Caco-2 (cell line): Measurements from ENCODE around the gene NCLN. TPM values are rescaled to one million over a fixed set of nuclear protein-coding genes. Genes with fewer than 3 reads are reported as not detected.

Experiments
- BruUV-seq: library from RNA; stranded (reverse); fragments of 400-500 nt; replicated peaks from 2 replicates; lab custom pipeline; 2021; lab: Mats Ljungman, UMichigan
- CTCF ChIA-PET: fragments of 300-600 bp; sonication (Branson Sonifier 250); formaldehyde crosslinking; loops from one replicate; lab custom pipeline; 2022; ENCODE audit warnings: antibody characterized with exemption; lab: Charles Lee
- POLR2A ChIA-PET: fragments of 300-600 bp; sonication (Branson Sonifier 250); formaldehyde crosslinking; loops from one replicate; lab custom pipeline; 2022; ENCODE audit warnings: antibody characterized with exemption; lab: Charles Lee
- DNase-seq, 2 experiments: peaks; one replicate each; pipeline versions ENCODE4 v3.0.0 to v3.0.0-alpha.2; 2020 to 2022
- H3K27me3 ChIP-seq: replicated peaks from 2 replicates; pipeline ENCODE4 v1.6.0; 2011; ENCODE audit warnings: low read length; ENCODE audit not compliant: control insufficient read depth, insufficient read depth
- H3K36me3 ChIP-seq: 2 replicates; pipeline ENCODE4 v1.5.1; 2011; ENCODE audit warnings: low read length; ENCODE audit not compliant: control insufficient read depth, insufficient read depth
- H3K4me1 ChIP-seq: fragments of 250-450 bp; sonication (Bioruptor Pico); 2 replicates; pipeline ENCODE4 v1.5.1; 2020; ENCODE audit warnings: mild to moderate bottlenecking
- H3K4me3 ChIP-seq: 2 replicates; pipeline ENCODE4 v1.5.1; 2011; ENCODE audit warnings: low read depth, mild to moderate bottlenecking, control low read depth, low read length
- H3K9me3 ChIP-seq: fragments of 250-450 bp; sonication (Bioruptor Pico); 2 replicates; pipeline ENCODE4 v1.5.1; 2020; ENCODE audit warnings: mild to moderate bottlenecking, moderate library complexity
- H3K27ac Mint-ChIP-seq: one replicate; pipeline ENCODE4 v1.8.0; 2022; ENCODE audit warnings: mixed read lengths; ENCODE audit not compliant: unreplicated experiment
- H3K27me3 Mint-ChIP-seq: one replicate; pipeline ENCODE4 v1.8.0; 2022; ENCODE audit warnings: mixed read lengths; ENCODE audit not compliant: insufficient read depth, unreplicated experiment
- H3K36me3 Mint-ChIP-seq: one replicate; pipeline ENCODE4 v1.8.0; 2022; ENCODE audit warnings: mild to moderate bottlenecking, mixed read lengths; ENCODE audit not compliant: insufficient read depth, unreplicated experiment
- H3K4me1 Mint-ChIP-seq: one replicate; pipeline ENCODE4 v1.8.0; 2022; ENCODE audit warnings: low read depth, mixed read lengths; ENCODE audit not compliant: unreplicated experiment
- H3K4me3 Mint-ChIP-seq: one replicate; pipeline ENCODE4 v1.8.0; 2022; ENCODE audit warnings: mild to moderate bottlenecking, moderate library complexity, mixed read lengths; ENCODE audit not compliant: unreplicated experiment
- H3K9me3 Mint-ChIP-seq: one replicate; pipeline ENCODE4 v1.8.0; 2022; ENCODE audit warnings: mixed read lengths; ENCODE audit not compliant: unreplicated experiment
- CTCF ChIP-seq, 2 experiments: fragments of 200-600 bp in 1 of 2; IDR thresholded peaks; 1 replicate in 1 of 2; 2 replicates in 1 of 2; pipeline versions ENCODE4 v1.5.1 to v1.8.0; 2011 to 2022; ENCODE audit warnings: antibody characterized with exemption in 1 of 2, control low read depth in 1 of 2, inconsistent platforms in 1 of 2, low read depth in 1 of 2, low read length in 1 of 2, mild to moderate bottlenecking in 1 of 2, moderate library complexity in 1 of 2; ENCODE audit not compliant: insufficient read depth in 1 of 2, severe bottlenecking in 1 of 2, unreplicated experiment in 1 of 2
- intact Hi-C: fragments of 100-400 bp; cut with micrococcal nuclease; formaldehyde crosslinking; loops from one replicate; pipeline ENCODE4 v1.10.0; 2022; ENCODE audit not compliant: unreplicated experiment
- total RNA-seq: library from RNA; stranded (reverse); gene quantifications from 2 replicates; pipeline ENCODE4 v1.2.3, GENCODE V29; 2022

Gene NCLN
- total RNA-seq, 1 experiment from 2014 or later = 87.3 TPM

GRCh38 chr19:3227054-3227626, 41.4 kb downstream of the NCLN start:
- no peak overlapping the region for H3K4me3 Mint-ChIP-seq
- H3K9me3 Mint-ChIP-seq = no peaks in the 10 kb centered on the region
- no peak for TF ChIP-seq CTCF (IDR thresholded peaks at IDR 0.05; ENCODE audit: insufficient read depth in 1 of 2, low read depth in 1 of 2, low read length in 1 of 2, severe bottlenecking in 1 of 2, unreplicated experiment in 1 of 2)
- Histone ChIP-seq H3K36me3 (no peaks in the 10 kb centered on the region), H3K9me3 (no peaks in the 10 kb centered on the region), H3K27me3 (no peaks in the 10 kb centered on the region), H3K4me3 (no peak overlapping the region), H3K4me1 (no peaks in the 10 kb centered on the region)
- no peak overlapping the region for H3K27ac Mint-ChIP-seq
- DNase-seq = no peak
- intact Hi-C loops = no loop called here
- ChIA-PET CTCF (no interaction called here), POLR2A (no interaction called here)
- H3K4me1 Mint-ChIP-seq = no peaks in the 10 kb centered on the region
- H3K36me3 Mint-ChIP-seq = no peaks in the 10 kb centered on the region
- peaks cover 20% of the 10 kb centered on the region for H3K27me3 Mint-ChIP-seq
- BruUV-seq = no TSS peak

- no peaks in the 10 kb centered on the region for H3K9me3 Mint-ChIP-seq
- intact Hi-C loops = no loop called here
- H3K4me1 Mint-ChIP-seq = peaks cover 7% of the 10 kb centered on the region
- no peak overlapping the region for H3K27ac Mint-ChIP-seq
- CTCF ChIA-PET = interaction anchor here (0.5 kb wide), 1 partner anchor 278 kb away, joined by 3 read pairs; no protein-coding TSS in a partner anchor
- H3K4me1 ChIP-seq = no peaks in the 10 kb centered on the region
- no peaks in the 10 kb centered on the region for H3K9me3 ChIP-seq
- no peaks in the 10 kb centered on the region for H3K27me3 ChIP-seq
- no peaks in the 10 kb centered on the region for H3K36me3 ChIP-seq
- no peak overlapping the region for H3K4me3 Mint-ChIP-seq
- no peaks in the 10 kb centered on the region for H3K36me3 Mint-ChIP-seq
- H3K4me3 ChIP-seq = no peak overlapping the region
- peaks cover 25% of the 10 kb centered on the region for H3K27me3 Mint-ChIP-seq
- TF ChIP-seq CTCF (IDR thresholded peaks at IDR 0.05; ENCODE audit: insufficient read depth in 1 of 2, low read depth in 1 of 2, low read length in 1 of 2, severe bottlenecking in 1 of 2, unreplicated experiment in 1 of 2) = no peak
- no TSS peak for BruUV-seq
- POLR2A ChIA-PET = no interaction called here
- DNase-seq = no peak
These were observed 43.6 kb downstream of the NCLN start for GRCh38 chr19:3229346-3229743.

GRCh38 chr19:3229888-3230496, 44.3 kb downstream of the NCLN start:
- ChIA-PET CTCF (no interaction called here), POLR2A (no interaction called here)
- Mint-ChIP-seq H3K4me3 (no peak overlapping the region), H3K9me3 (no peaks in the 10 kb centered on the region), H3K27ac (no peak overlapping the region), H3K36me3 (no peaks in the 10 kb centered on the region), H3K4me1 (peaks cover 7% of the 10 kb centered on the region), H3K27me3 (peaks cover 25% of the 10 kb centered on the region)
- Histone ChIP-seq H3K36me3 (no peaks in the 10 kb centered on the region), H3K27me3 (no peaks in the 10 kb centered on the region), H3K4me1 (no peaks in the 10 kb centered on the region), H3K9me3 (no peaks in the 10 kb centered on the region), H3K4me3 (no peak overlapping the region)
- no TSS peak for BruUV-seq
- no peak for DNase-seq
- TF ChIP-seq CTCF (IDR thresholded peaks at IDR 0.05; ENCODE audit: insufficient read depth in 1 of 2, low read depth in 1 of 2, low read length in 1 of 2, severe bottlenecking in 1 of 2, unreplicated experiment in 1 of 2) = no peak
- intact Hi-C loops = no loop called here
